NCI-H2081 treated with DMSO at 0.1 percent for 48 hours (cell line): ENCODE data around the gene DNAL4.

Source experiments
- DNase-seq: peaks from one replicate; lab custom pipeline; 2025; lab: John Stamatoyannopoulos, UW

The DNAL4 gene, protein sequence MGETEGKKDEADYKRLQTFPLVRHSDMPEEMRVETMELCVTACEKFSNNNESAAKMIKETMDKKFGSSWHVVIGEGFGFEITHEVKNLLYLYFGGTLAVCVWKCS

GRCh38 chr22:38793721-38794466 is at the start of gene DNAL4:
Gene DNAL4 (minus strand): TSS chr22:38794143. CDS start chr22:38782731, 11,412 bp downstream.
- DNase-seq: peak; percentile 88

GRCh38 chr22:38843201-38843656 is 49.3 kb upstream of the DNAL4 start:
- no peak for DNase-seq

- no peak for DNase-seq
Measured at GRCh38 chr22:38842512-38843200, 48.7 kb upstream of the DNAL4 start.

DNA sequence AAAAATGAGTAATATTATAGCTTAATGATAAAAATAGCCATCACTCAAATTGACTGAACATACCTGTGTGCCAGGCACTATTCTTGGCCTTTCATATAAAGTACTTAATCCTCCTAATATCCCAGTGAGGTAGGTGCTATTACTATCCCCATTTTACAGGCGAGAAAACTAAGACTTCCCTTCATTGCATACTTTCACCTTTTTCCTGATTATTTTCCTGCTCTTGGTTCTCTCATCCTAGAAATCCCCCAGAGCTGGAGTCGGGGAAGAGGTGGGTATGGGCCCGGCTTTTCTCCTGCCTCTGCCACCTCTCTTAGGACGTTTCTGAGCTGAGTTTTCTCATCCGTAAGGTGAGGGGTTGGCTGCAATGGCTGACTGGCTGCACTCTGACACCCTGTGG is 47.7 kb upstream of the DNAL4 start:
- DNase-seq: no peak

GRCh38 chr22:38841211-38841610 is 47.3 kb upstream of the DNAL4 start:
- no peak for DNase-seq

- DNase-seq: no peak
Measured at GRCh38 chr22:38840129-38840528, 46.2 kb upstream of the DNAL4 start.

DNA sequence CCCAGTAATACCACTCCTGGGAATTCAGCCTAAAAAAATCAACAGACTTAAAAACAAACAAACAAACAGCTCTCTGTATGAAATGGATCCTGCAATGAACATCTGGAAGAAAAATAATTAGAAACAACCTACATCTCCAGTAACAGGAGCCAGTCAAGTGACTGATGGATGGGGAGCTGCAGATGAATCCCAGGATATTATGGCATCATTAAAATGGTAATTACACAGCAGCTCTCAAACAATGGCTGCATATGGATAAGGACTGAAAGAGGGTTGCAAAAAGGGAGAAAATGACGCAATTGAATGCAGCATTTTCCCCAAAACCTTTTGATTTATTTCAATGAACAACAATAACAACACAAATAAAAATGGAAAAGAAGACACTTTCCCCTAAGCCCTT is 45.7 kb upstream of the DNAL4 start:
- DNase-seq: no peak

DNA sequence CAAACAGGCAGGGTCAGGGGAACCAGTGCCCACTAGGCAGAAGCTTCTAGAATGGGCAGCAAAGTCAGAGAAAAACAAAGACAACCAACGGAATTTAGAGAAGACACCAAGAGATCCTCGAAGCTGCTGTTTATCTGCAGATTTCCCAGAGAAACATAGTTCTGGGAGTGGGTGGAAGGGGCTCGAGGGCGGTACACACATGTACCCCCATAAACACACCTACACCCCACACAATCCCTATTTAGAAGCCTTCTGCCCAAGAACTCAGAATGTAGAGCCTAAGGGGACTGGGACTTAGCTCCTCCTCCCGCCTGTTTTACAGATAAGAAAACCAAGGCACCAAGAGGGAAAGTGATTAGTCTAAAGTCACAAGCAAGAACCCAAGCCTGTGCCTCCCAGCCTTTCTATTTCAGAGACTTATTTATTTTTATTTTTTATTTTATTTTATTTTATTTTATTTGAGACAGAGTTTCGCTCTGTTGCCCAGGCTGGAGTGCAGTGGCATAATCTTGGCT is 43.5 kb upstream of the DNAL4 start:
- no peak for DNase-seq

GRCh38 chr22:38835888-38836301 is 42.0 kb upstream of the DNAL4 start:
- DNase-seq: no peak

DNA sequence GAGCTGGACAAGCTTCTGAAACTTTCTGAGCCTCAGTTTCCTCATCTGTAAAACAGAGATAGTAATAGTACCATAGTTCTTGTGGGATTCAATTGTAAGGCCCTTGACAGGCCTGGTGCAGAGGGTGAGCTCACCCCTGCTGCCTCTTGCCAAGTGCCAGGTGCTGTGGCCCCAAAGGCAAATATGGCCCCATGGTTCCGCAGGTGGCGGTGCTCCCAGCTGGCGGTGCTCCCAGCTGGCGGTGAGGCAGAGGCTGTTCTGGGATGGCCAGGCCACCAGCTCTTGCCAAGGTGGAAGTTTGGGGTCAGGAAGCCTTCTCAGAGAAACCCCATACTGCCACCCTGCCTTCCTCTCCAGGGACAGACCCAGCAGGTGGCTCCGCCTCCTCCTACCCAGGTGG is 41.0 kb upstream of the DNAL4 start:
- DNase-seq: no peak

DNA sequence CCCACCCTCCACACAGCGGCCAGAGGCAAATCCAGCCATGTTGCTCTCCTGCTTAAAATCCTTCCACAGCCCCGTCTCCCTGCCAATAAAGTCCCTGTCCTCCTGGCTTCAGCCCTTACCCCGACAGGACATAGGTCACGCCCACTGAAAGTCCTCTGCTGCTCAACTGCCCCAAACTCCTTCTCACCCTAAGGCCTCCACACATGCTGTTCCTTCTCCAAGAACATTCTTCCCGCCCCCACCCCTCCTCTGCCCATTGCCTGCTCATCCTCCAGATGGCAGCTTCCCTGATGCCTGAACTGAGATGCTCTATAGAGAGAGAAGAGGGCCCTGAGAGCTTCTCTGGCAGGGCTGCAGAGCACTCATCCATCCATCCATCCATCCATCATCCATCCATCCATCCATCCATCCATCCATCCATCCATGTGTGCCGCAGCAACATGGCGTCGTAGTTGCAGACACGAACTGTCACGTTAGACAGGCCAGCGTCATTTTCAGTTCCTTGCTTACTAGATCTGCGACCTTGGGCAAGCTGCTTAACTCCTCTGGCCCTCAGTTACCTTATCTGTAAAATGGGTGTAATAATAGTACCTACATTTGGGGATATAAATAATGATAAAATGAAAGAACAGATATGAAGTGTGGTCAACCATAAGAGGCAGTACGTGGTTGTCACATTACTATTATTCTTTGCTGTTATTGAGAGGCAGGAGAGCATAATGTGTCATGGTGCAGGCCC is 40.4 kb upstream of the DNAL4 start:
- no peak for DNase-seq

DNA sequence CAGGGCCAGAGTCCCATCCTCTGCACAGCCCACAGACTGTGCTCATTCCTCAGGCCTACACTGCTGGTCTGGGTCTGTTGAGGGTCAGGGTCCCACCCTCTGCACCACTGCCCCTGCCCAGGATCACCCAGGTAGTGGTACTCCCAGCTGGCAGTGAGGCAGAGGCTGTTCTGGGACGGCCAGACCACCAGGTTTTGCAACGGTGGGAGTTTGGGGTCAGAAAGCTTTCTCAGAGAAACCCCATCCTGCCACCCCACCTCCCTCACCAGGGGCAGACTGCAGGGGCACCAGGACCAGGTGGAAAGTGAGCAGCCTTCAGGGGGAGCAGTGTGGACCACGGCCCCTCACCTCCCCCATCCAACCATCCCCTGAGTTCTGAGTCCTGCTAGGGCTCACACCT is 39.1 kb upstream of the DNAL4 start:
- DNase-seq: no peak

GRCh38 chr22:38832005-38832978 is 38.3 kb upstream of the DNAL4 start:
- no peak for DNase-seq

DNA sequence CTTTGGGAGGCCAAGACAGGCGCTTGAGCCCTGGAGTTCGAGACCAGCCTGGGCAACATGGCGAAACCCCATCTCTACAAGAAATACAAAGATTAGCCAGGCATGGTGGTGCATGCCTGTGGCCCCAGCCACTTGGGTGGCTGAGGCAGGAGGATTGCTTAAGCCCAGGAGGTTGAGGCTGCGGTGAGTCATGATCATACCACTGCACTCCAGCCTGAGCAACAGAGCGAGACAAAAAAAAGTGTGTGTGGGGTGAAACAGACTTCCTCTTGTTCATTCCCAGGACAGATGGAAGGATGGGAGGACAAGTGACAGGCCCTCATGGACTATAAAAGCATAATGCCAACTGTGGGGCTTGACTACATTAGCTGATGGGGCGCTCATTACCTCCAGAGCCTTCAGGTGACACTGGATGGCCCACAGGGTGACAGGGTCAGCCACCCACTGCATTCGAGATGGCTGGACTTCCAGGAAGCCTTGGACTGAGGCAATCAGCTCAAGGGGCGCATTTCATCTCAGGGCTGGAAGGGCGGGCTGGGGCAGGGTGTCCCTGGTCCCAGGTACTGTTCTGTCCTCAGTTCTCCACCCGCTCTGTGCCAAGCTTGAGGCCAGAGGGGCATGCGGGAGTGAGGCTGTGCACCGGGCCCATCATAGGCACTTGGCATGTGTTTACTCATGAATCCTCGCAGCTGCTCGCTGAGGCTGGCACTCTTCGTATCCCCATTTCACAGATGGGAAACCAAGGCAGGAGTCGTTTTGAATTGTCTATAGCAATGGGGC is 37.4 kb upstream of the DNAL4 start:
- DNase-seq: no peak

DNA sequence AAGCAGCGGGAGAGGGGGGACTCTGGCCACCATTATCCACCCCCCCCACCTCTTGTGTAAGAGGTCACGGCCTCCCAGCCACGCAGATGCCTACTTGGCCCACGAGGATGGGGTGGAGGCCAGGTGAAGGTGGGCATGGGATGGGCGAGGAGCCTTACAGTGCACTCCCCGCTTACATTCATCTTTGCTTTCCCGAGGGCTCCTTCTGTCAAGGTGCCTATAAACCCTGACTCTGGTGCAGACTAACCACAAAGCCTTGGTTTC is 36.8 kb upstream of the DNAL4 start:
- DNase-seq: no peak

- no peak for DNase-seq
Measured at GRCh38 chr22:38830026-38830844, 36.3 kb upstream of the DNAL4 start.

DNA sequence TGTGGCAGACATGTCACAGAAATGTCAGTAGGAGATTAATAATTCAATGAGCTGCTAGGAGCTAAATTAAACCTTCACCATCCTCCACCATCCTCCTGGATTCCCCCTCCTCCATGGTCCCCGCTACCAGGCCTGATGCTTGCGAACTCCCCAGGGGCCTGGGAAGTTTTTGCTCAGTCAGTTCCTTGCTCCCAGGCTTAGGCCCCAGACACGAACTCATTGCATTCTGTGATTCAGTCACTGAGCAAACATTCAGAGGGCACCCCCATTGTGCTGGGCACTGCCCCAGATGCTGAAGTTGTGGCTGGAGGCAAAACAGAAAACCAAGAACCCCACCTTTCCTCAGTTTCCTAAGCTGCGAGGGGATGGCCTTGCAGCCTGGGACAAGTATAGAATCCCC is 35.5 kb upstream of the DNAL4 start:
- DNase-seq: no peak

GRCh38 chr22:38828616-38829205 is 34.8 kb upstream of the DNAL4 start:
- DNase-seq: no peak

DNA sequence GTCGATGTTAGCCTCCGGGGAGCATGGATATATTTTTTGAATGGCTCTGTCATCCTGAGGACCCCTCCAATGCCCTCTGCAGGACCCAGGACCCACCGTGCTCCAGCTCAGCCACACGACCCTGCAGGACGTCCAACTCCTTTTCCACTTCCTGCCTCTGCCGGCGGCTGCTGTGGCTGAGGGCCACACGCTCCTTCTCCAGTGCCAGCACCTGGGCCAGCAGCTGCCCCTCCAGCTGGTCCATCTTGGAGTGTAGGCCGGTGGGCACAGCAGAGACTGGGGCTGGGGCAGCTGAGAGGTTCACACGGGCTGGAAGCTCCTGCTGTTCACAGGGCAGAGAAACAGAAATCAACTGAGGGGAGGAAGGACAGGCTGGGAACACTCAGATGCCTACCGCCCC is 34.2 kb upstream of the DNAL4 start:
- no peak for DNase-seq
